Measurements from ENCODE around the gene ARMC10. TPM values are rescaled to one million over a fixed set of nuclear protein-coding genes. Genes with fewer than 3 reads are reported as not detected.

The ARMC10 gene
- total RNA-seq, 1 experiment from 2014 or later = 23.3 TPM

DNA sequence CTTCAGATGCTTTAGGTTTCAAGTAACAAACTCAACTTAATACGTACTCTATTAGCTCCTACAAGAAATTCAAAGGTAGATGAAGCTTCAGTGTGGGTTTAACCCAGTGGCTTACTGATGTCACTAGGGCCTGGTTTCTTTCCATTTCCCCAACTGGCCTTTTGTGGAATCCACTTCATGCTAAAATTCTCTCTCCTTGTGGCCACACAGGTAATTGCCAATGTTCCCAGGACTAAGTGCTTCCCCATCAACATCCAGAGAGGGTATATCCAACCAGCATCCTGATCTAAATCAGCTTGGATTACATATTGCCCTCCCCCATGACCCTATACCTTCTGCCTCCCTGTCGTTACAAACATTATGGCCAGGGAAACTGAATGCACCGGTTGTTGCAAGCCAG is 11.0 kb upstream of the ARMC10 start:
- ChIA-PET CTCF (no interaction called here), POLR2A (ENCODE audit: unreplicated experiment) (no interaction called here)
- Histone ChIP-seq H3K4me1 (ENCODE audit: insufficient read depth, low read length) (peaks cover 6% of the 10 kb centered on the region; the same call in 1 of the 2 replicates), H3F3A (ENCODE audit: low read length, unreplicated experiment) (no peaks in the 10 kb centered on the region), H4K20me1 (ENCODE audit: low read length) (no peaks in the 10 kb centered on the region), H3K27ac (ENCODE audit: low read length) (no peak overlapping the region), H3K9ac (ENCODE audit: low read length) (no peak overlapping the region), H3K4me2 (ENCODE audit: low read length) (no peak overlapping the region), H3K36me3 (ENCODE audit: low read depth, low read length) (no peaks in the 10 kb centered on the region), H3K9me2 (replicated peaks; ENCODE audit: low read length) (no peaks in the 10 kb centered on the region), H3K27me3 (ENCODE audit: low read length) (no peaks in the 10 kb centered on the region), H3K79me2 (ENCODE audit: low read length) (no peaks in the 10 kb centered on the region), H2AFZ (ENCODE audit: low read length) (no peak overlapping the region), H3K4me3 (ENCODE audit: low read length) (no peak overlapping the region), H3K9me3 (ENCODE audit: low read length) (no peaks in the 10 kb centered on the region)
- ATAC-seq = no peak
- no TSS peak for BruUV-seq (replicated peaks)
- DNase-seq = no peak
- TF ChIP-seq, protein P1, sequence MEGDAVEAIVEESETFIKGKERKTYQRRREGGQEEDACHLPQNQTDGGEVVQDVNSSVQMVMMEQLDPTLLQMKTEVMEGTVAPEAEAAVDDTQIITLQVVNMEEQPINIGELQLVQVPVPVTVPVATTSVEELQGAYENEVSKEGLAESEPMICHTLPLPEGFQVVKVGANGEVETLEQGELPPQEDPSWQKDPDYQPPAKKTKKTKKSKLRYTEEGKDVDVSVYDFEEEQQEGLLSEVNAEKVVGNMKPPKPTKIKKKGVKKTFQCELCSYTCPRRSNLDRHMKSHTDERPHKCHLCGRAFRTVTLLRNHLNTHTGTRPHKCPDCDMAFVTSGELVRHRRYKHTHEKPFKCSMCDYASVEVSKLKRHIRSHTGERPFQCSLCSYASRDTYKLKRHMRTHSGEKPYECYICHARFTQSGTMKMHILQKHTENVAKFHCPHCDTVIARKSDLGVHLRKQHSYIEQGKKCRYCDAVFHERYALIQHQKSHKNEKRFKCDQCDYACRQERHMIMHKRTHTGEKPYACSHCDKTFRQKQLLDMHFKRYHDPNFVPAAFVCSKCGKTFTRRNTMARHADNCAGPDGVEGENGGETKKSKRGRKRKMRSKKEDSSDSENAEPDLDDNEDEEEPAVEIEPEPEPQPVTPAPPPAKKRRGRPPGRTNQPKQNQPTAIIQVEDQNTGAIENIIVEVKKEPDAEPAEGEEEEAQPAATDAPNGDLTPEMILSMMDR (conservative IDR thresholded peaks at IDR 0.05; ENCODE audit: low read depth, low read length) = no peak; the same call in 1 of the 2 replicates
- no peak for TF ChIP-seq EZH2phosphoT487 (IDR thresholded peaks at IDR 0.05; ENCODE audit: borderline replicate concordance, low read length)
- no peak for TF ChIP-seq EZH2 (IDR thresholded peaks at IDR 0.05; ENCODE audit: low read length, unreplicated experiment)
- intact Hi-C loops (cut with micrococcal nuclease) = loop anchor here (2.0 to 10.0 kb wide), 3 partner anchors 169 to 305 kb away; no protein-coding TSS in a partner anchor

DNA sequence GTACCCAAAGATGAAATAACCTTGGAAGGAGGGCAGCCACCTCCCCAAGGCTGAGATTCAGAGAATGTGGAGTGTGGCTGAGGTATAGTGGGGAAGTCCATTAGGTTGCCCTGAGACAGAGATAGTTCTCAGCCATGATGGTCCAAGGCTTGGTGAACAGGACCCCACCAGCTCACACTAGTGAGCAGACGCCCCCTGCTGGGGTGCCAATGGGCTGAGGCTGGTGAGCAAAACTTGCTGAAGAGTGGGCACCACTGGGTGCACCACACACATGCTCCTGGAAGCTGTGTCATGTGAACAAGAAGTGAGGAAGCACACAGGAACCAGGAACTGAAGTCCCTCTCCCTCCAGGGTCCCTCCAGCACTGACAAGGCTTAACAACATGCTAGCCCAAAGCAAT is 9.3 kb upstream of the ARMC10 start:
- no peaks in the 10 kb centered on the region for H3K36me3 ChIP-seq (ENCODE audit: low read depth, low read length)
- ChIA-PET CTCF (interaction anchor here (0.8 kb wide), 1 partner anchor 307 kb away, joined by 4 read pairs; no protein-coding TSS in a partner anchor), POLR2A (ENCODE audit: unreplicated experiment) (no interaction called here)
- no peak overlapping the region for H2AFZ ChIP-seq (ENCODE audit: low read length)
- no peaks in the 10 kb centered on the region for H4K20me1 ChIP-seq (ENCODE audit: low read length)
- ATAC-seq = peak; percentile 69
- H3K27ac ChIP-seq (ENCODE audit: low read length) = no peak overlapping the region
- peak; percentile 62 for DNase-seq
- H3F3A ChIP-seq (ENCODE audit: low read length, unreplicated experiment) = no peaks in the 10 kb centered on the region
- no TSS peak for BruUV-seq (replicated peaks)
- no peak overlapping the region for H3K4me2 ChIP-seq (ENCODE audit: low read length)
- H3K9ac ChIP-seq (ENCODE audit: low read length) = no peak overlapping the region
- H3K79me2 ChIP-seq (ENCODE audit: low read length) = no peaks in the 10 kb centered on the region
- intact Hi-C loops (cut with micrococcal nuclease) = loop anchor here (10.0 kb wide), 1 partner anchor 171 kb away; no protein-coding TSS in a partner anchor
- no peaks in the 10 kb centered on the region for H3K27me3 ChIP-seq (ENCODE audit: low read length)
- TF ChIP-seq EZH2phosphoT487 (IDR thresholded peaks at IDR 0.05; ENCODE audit: borderline replicate concordance, low read length) (no peak), EZH2 (IDR thresholded peaks at IDR 0.05; ENCODE audit: low read length, unreplicated experiment) (no peak)
- TF ChIP-seq, protein P1 (conservative IDR thresholded peaks at IDR 0.05; ENCODE audit: low read depth, low read length) = peak; percentile 74
- H3K9me2 ChIP-seq (replicated peaks; ENCODE audit: low read length) = no peaks in the 10 kb centered on the region
- peaks cover 6% of the 10 kb centered on the region; the same call in 1 of the 2 replicates for H3K4me1 ChIP-seq (ENCODE audit: insufficient read depth, low read length)
- no peaks in the 10 kb centered on the region for H3K9me3 ChIP-seq (ENCODE audit: low read length)
- no peak overlapping the region for H3K4me3 ChIP-seq (ENCODE audit: low read length)
